Nephron (organoid): ENCODE results near the gene FBXW2.

ENCODE experiments used
- H3K27ac Mint-ChIP-seq, 3 experiments: 2 replicates each; pipeline ENCODE4 v1.8.0; 2020; ENCODE audit warnings: mixed read lengths in 3 of 3, mild to moderate bottlenecking in 2 of 3, moderate library complexity in 1 of 3
- H3K27me3 Mint-ChIP-seq: 2 replicates; pipeline ENCODE4 v1.8.0; 2021; ENCODE audit warnings: low read depth, mild to moderate bottlenecking, moderate library complexity, mixed read lengths
- H3K36me3 Mint-ChIP-seq: 2 replicates; pipeline ENCODE4 v1.8.0; 2020; ENCODE audit warnings: low read depth, mixed read lengths
- H3K4me1 Mint-ChIP-seq: 2 replicates; pipeline ENCODE4 v1.8.0; 2020; ENCODE audit warnings: mixed read lengths
- H3K4me3 Mint-ChIP-seq, 3 experiments: 2 replicates each; pipeline ENCODE4 v1.8.0; 2020; ENCODE audit warnings: mild to moderate bottlenecking in 3 of 3, mixed read lengths in 3 of 3, moderate library complexity in 2 of 3
- H3K9me3 Mint-ChIP-seq: 2 replicates; pipeline ENCODE4 v1.8.0; 2020; ENCODE audit warnings: mixed read lengths
- TF ChIP-seq, protein P1 (sequence below), 3 experiments: fragments of 200-600 bp; sonication (generic); IDR thresholded peaks; one replicate each; pipeline ENCODE4 v1.5.0; 2021; ENCODE audit warnings: antibody characterized with exemption in 3 of 3; ENCODE audit not compliant: unreplicated experiment in 3 of 3

FBXW2 gene

GRCh38 chr9:120768886-120769285, 24.3 kb downstream of the FBXW2 start:
- Mint-ChIP-seq H3K27ac (no peak overlapping the region), H3K4me3 (no peak overlapping the region), H3K9me3 (no peaks in the 10 kb centered on the region), H3K4me1 (peaks cover 6% of the 10 kb centered on the region), H3K36me3 (peaks cover 59% of the 10 kb centered on the region), H3K27me3 (no peaks in the 10 kb centered on the region)
- TF ChIP-seq, protein P1, sequence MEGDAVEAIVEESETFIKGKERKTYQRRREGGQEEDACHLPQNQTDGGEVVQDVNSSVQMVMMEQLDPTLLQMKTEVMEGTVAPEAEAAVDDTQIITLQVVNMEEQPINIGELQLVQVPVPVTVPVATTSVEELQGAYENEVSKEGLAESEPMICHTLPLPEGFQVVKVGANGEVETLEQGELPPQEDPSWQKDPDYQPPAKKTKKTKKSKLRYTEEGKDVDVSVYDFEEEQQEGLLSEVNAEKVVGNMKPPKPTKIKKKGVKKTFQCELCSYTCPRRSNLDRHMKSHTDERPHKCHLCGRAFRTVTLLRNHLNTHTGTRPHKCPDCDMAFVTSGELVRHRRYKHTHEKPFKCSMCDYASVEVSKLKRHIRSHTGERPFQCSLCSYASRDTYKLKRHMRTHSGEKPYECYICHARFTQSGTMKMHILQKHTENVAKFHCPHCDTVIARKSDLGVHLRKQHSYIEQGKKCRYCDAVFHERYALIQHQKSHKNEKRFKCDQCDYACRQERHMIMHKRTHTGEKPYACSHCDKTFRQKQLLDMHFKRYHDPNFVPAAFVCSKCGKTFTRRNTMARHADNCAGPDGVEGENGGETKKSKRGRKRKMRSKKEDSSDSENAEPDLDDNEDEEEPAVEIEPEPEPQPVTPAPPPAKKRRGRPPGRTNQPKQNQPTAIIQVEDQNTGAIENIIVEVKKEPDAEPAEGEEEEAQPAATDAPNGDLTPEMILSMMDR (IDR thresholded peaks at IDR 0.05; ENCODE audit: unreplicated experiment in 3 of 3): no peak

GRCh38 chr9:120768247-120768646, 25.0 kb downstream of the FBXW2 start:
- Mint-ChIP-seq H3K27ac (no peak overlapping the region), H3K4me3 (no peak overlapping the region), H3K27me3 (no peaks in the 10 kb centered on the region), H3K4me1 (peaks cover 6% of the 10 kb centered on the region), H3K36me3 (peaks cover 58% of the 10 kb centered on the region), H3K9me3 (no peaks in the 10 kb centered on the region)
- TF ChIP-seq, protein P1 (IDR thresholded peaks at IDR 0.05; ENCODE audit: unreplicated experiment in 3 of 3): no peak

- Mint-ChIP-seq H3K9me3 (no peaks in the 10 kb centered on the region), H3K4me3 (no peak overlapping the region), H3K4me1 (peaks cover 6% of the 10 kb centered on the region), H3K36me3 (peaks cover 61% of the 10 kb centered on the region), H3K27me3 (no peaks in the 10 kb centered on the region), H3K27ac (no peak overlapping the region)
- TF ChIP-seq, protein P1 (IDR thresholded peaks at IDR 0.05; ENCODE audit: unreplicated experiment in 3 of 3): no peak
Measured at GRCh38 chr9:120767451-120767850, 25.8 kb downstream of the FBXW2 start.

- H3K27ac Mint-ChIP-seq: no peak overlapping the region
- H3K27me3 Mint-ChIP-seq: no peaks in the 10 kb centered on the region
- peaks cover 62% of the 10 kb centered on the region for H3K36me3 Mint-ChIP-seq
- H3K4me1 Mint-ChIP-seq: peaks cover 6% of the 10 kb centered on the region
- no peak overlapping the region for H3K4me3 Mint-ChIP-seq
- TF ChIP-seq, protein P1 (IDR thresholded peaks at IDR 0.05; ENCODE audit: unreplicated experiment in 3 of 3): no peak
- no peaks in the 10 kb centered on the region for H3K9me3 Mint-ChIP-seq
Measured at GRCh38 chr9:120765910-120766425, 27.2 kb downstream of the FBXW2 start.

DNA sequence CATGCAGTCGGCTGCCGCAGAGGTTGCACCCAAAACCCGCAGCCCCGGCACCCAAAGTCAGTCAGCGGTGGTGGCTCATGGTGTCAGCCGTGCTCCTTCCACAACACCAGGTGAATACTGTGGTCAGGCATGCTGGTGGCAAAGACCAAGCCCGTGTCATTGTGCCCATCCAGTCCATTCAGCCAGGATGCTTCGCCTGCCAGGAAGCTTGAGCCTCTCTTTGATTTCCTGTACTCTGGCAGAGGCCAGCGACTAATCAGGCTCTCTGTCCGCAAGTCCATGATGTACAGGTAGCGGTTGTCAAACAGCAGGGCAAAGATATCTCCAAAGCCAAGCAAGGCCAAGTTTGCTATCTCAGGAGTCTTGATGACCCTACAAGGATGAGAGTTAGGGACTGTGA, 28.7 kb downstream of the FBXW2 start:
- Mint-ChIP-seq H3K9me3 (no peaks in the 10 kb centered on the region), H3K27ac (no peak overlapping the region), H3K4me1 (peaks cover 6% of the 10 kb centered on the region), H3K27me3 (no peaks in the 10 kb centered on the region), H3K4me3 (no peak overlapping the region), H3K36me3 (peaks cover 54% of the 10 kb centered on the region)
- TF ChIP-seq, protein P1 (IDR thresholded peaks at IDR 0.05; ENCODE audit: unreplicated experiment in 3 of 3): no peak

DNA sequence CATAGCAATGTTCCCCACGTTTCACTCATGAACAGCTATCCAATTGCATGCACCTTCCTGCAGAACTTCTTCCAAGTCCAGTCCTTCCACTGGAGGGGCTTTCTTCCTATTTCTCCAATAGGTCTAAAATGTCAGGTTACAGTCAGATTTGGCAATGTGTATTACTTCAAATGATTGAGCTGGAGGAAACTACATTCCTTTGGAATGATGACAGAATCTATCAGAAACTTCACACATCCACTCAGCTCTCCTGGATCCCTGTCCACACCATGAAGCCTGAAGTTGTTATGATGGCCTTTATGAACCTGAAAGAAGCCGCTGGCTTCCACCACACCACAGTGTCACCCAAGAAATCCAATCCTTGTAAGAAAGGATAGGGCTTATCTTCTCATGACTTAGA, 32.2 kb downstream of the FBXW2 start:
- TF ChIP-seq, protein P1 (IDR thresholded peaks at IDR 0.05; ENCODE audit: unreplicated experiment in 3 of 3): no peak
- H3K36me3 Mint-ChIP-seq: peaks cover 45% of the 10 kb centered on the region
- peak overlapping the region in 1 of 3 experiments; percentile 44 for H3K27ac Mint-ChIP-seq
- peaks cover 3% of the 10 kb centered on the region for H3K4me1 Mint-ChIP-seq
- H3K9me3 Mint-ChIP-seq: no peaks in the 10 kb centered on the region
- no peak overlapping the region for H3K4me3 Mint-ChIP-seq
- no peaks in the 10 kb centered on the region for H3K27me3 Mint-ChIP-seq
